Glomerular endothelial cell (primary cell): ENCODE results near the gene ADGRA3. TPM values are rescaled to one million over a fixed set of nuclear protein-coding genes. Genes with fewer than 3 reads are reported as not detected.

ENCODE experiments used
- DNase-seq: peaks from one replicate; pipeline ENCODE4 v3.0.0-alpha.2; 2011; ENCODE audit warnings: low read depth, low spot score; ENCODE audit errors: extremely low read depth
- total RNA-seq: library from RNA; depleted of rRNA; stranded (reverse); fragments of >200 nt; gene quantifications from 2 replicates; pipeline ENCODE4 v1.2.3, GENCODE V29; 2015

The ADGRA3 gene
- total RNA-seq, 1 donor from 2014 or later = 19.2 TPM

- DNase-seq = no peak
Observed at GRCh38 chr4:22454216-22454838, 61.5 kb downstream of the ADGRA3 start.

- DNase-seq = no peak
Observed at GRCh38 chr4:22444813-22445212, 71.1 kb downstream of the ADGRA3 start.

- DNase-seq = no peak
Observed at GRCh38 chr4:22442956-22443355, 72.9 kb downstream of the ADGRA3 start.

GRCh38 chr4:22440999-22441398 lies 74.9 kb downstream of the ADGRA3 start:
- DNase-seq = no peak

GRCh38 chr4:22439947-22440346 lies 75.9 kb downstream of the ADGRA3 start:
- DNase-seq = no peak

- no peak for DNase-seq
Observed at GRCh38 chr4:22435652-22436051, 80.2 kb downstream of the ADGRA3 start.

- peak; percentile 14 for DNase-seq
Observed at GRCh38 chr4:22434895-22435294, 81.0 kb downstream of the ADGRA3 start.

- no peak for DNase-seq
Observed at GRCh38 chr4:22430626-22431025, 85.2 kb downstream of the ADGRA3 start.

GRCh38 chr4:22428441-22428840 lies 87.4 kb downstream of the ADGRA3 start:
- DNase-seq = no peak

GRCh38 chr4:22427675-22428074 lies 88.2 kb downstream of the ADGRA3 start:
- no peak for DNase-seq

- no peak for DNase-seq
Observed at GRCh38 chr4:22420291-22420690, 95.6 kb downstream of the ADGRA3 start.

- DNase-seq = no peak
Observed at GRCh38 chr4:22417408-22417807, 98.5 kb downstream of the ADGRA3 start.

- peak; percentile 4 for DNase-seq
Observed at GRCh38 chr4:22416403-22416802, 99.5 kb downstream of the ADGRA3 start.

GRCh38 chr4:22414833-22415232 lies 101.0 kb downstream of the ADGRA3 start:
- DNase-seq = no peak

- DNase-seq = no peak
Observed at GRCh38 chr4:22413471-22413870, 102.4 kb downstream of the ADGRA3 start.

- DNase-seq = no peak
Observed at GRCh38 chr4:22412013-22412412, 103.9 kb downstream of the ADGRA3 start.

- peak; percentile 5 for DNase-seq
Observed at GRCh38 chr4:22410645-22411247, 105.1 kb downstream of the ADGRA3 start.

- no peak for DNase-seq
Observed at GRCh38 chr4:22408474-22408873, 107.4 kb downstream of the ADGRA3 start.

GRCh38 chr4:22407361-22407760 lies 108.5 kb downstream of the ADGRA3 start:
- DNase-seq = no peak

- no peak for DNase-seq
Observed at GRCh38 chr4:22398671-22399070, 117.2 kb downstream of the ADGRA3 start.

- DNase-seq = no peak
Observed at GRCh38 chr4:22391551-22391950, 124.3 kb downstream of the ADGRA3 start.

GRCh38 chr4:22389240-22389870 lies 126.5 kb downstream of the ADGRA3 start:
- DNase-seq = peak; percentile 69
